WTC11 (cell line): Measurements from ENCODE around the gene KPNB1. TPM values are rescaled to one million over a fixed set of nuclear protein-coding genes. Genes with fewer than 3 reads are reported as not detected.
A peak's percentile ranks its signal among the peaks of the same experiment; 100 is the strongest.

ENCODE experiments used
- ATAC-seq: fragments of 200-7000 bp; cut with Tn5 transposase; 2 replicates; pipeline ENCODE4 v1.10.0; 2021; ENCODE audit warnings: mild to moderate bottlenecking, moderate library complexity
- Bru-seq: library from RNA; stranded (reverse); fragments of 400-500 nt; gene quantifications from one replicate; lab custom pipeline; 2021; lab: Mats Ljungman, UMichigan
- CTCF ChIA-PET: fragments of 300-600 bp; sonication (Branson Sonifier 250); formaldehyde crosslinking; loops from one replicate; lab custom pipeline; 2021; ENCODE audit warnings: antibody characterized with exemption; lab: Charles Lee
- POLR2A ChIA-PET: fragments of 350-600 bp; sonication (Branson Sonifier 250); formaldehyde crosslinking; loops from one replicate; lab custom pipeline; 2021; ENCODE audit warnings: antibody characterized with exemption; lab: Charles Lee
- DNase-seq: peaks from one replicate; pipeline ENCODE4 v3.0.0; 2021; ENCODE audit warnings: low spot score
- H3K27ac Mint-ChIP-seq: 2 replicates; pipeline ENCODE4 v1.8.0; 2021; ENCODE audit warnings: mixed read lengths
- H3K27me3 Mint-ChIP-seq: 2 replicates; pipeline ENCODE4 v1.8.0; 2021; ENCODE audit warnings: low read depth, mild to moderate bottlenecking, moderate library complexity, mixed read lengths
- H3K36me3 Mint-ChIP-seq: 2 replicates; pipeline ENCODE4 v1.8.0; 2021; ENCODE audit warnings: mixed read lengths
- H3K4me1 Mint-ChIP-seq: 2 replicates; pipeline ENCODE4 v1.8.0; 2022; ENCODE audit warnings: mixed read lengths
- H3K4me3 Mint-ChIP-seq: 2 replicates; pipeline ENCODE4 v1.8.0; 2021; ENCODE audit warnings: mild to moderate bottlenecking, moderate library complexity, mixed read lengths
- H3K9me3 Mint-ChIP-seq: 2 replicates; pipeline ENCODE4 v1.8.0; 2021; ENCODE audit warnings: mixed read lengths
- ATF1 ChIP-seq: sonication (generic); formaldehyde crosslinking; IDR thresholded peaks from 2 replicates; pipeline ENCODE4 v1.8.1; 2023; ENCODE audit warnings: mild to moderate bottlenecking, moderate library complexity, missing genetic modification reagents
- CREM ChIP-seq: sonication (generic); formaldehyde crosslinking; IDR thresholded peaks from 2 replicates; pipeline ENCODE4 v1.8.1; 2022; ENCODE audit warnings: mild to moderate bottlenecking, missing genetic modification reagents, moderate library complexity
- EMX1 ChIP-seq: fragments of 250-450 bp; sonication (Bioruptor Pico); IDR thresholded peaks from 2 replicates; pipeline ENCODE4 v1.8.0; 2021; ENCODE audit warnings: mild to moderate bottlenecking
- IRF2 ChIP-seq: sonication (generic); formaldehyde crosslinking; IDR thresholded peaks from 2 replicates; pipeline ENCODE4 v1.8.0; 2022; ENCODE audit warnings: low read depth, missing genetic modification reagents, borderline replicate concordance
- JUN ChIP-seq: sonication (generic); formaldehyde crosslinking; IDR thresholded peaks from 2 replicates; pipeline ENCODE4 v1.8.0; 2023; ENCODE audit warnings: mild to moderate bottlenecking, missing genetic modification reagents
- KAT7 ChIP-seq: sonication (generic); formaldehyde crosslinking; IDR thresholded peaks from 2 replicates; pipeline ENCODE4 v1.8.1; 2023; ENCODE audit warnings: missing genetic modification reagents, mild to moderate bottlenecking, borderline replicate concordance
- NR3C1 ChIP-seq: sonication (generic); formaldehyde crosslinking; conservative IDR thresholded peaks from 2 replicates; pipeline ENCODE4 v1.8.1; 2023; ENCODE audit warnings: low read depth, mild to moderate bottlenecking, missing genetic modification reagents
- OVOL2 ChIP-seq: fragments of 250-450 bp; sonication (Bioruptor Pico); IDR thresholded peaks from 2 replicates; pipeline ENCODE4 v1.9.0; 2021; ENCODE audit warnings: mild to moderate bottlenecking, borderline replicate concordance
- RELA ChIP-seq: sonication (generic); formaldehyde crosslinking; IDR thresholded peaks from 2 replicates; pipeline ENCODE4 v1.8.1; 2022; ENCODE audit warnings: missing genetic modification reagents, mild to moderate bottlenecking, borderline replicate concordance
- SMAD3 ChIP-seq: sonication (generic); formaldehyde crosslinking; IDR thresholded peaks from 2 replicates; pipeline ENCODE4 v1.8.0; 2022; ENCODE audit warnings: missing genetic modification reagents, mild to moderate bottlenecking, borderline replicate concordance
- TEAD4 ChIP-seq: sonication (generic); formaldehyde crosslinking; IDR thresholded peaks from 2 replicates; pipeline ENCODE4 v1.8.0; 2022; ENCODE audit warnings: mild to moderate bottlenecking, missing genetic modification reagents
- ZNF121 ChIP-seq: sonication (generic); formaldehyde crosslinking; IDR thresholded peaks from 2 replicates; pipeline ENCODE4 v1.8.0; 2023; ENCODE audit warnings: missing genetic modification reagents
- ZNF232 ChIP-seq: sonication (generic); formaldehyde crosslinking; IDR thresholded peaks from 2 replicates; pipeline ENCODE4 v1.8.0; 2022; ENCODE audit warnings: mild to moderate bottlenecking, missing genetic modification reagents
- ZNF317 ChIP-seq: sonication (generic); formaldehyde crosslinking; IDR thresholded peaks from 2 replicates; pipeline ENCODE4 v1.8.1; 2023; ENCODE audit warnings: low read depth, mild to moderate bottlenecking, moderate library complexity, missing genetic modification reagents, borderline replicate concordance
- ZNF416 ChIP-seq: fragments of 250-450 bp; sonication (Bioruptor Pico); IDR thresholded peaks from 2 replicates; pipeline ENCODE4 v1.9.0; 2021; ENCODE audit warnings: mild to moderate bottlenecking, inconsistent platforms
- ZNF671 ChIP-seq: fragments of 250-450 bp; sonication (Bioruptor Pico); IDR thresholded peaks from 2 replicates; pipeline ENCODE4 v1.8.0; 2021; ENCODE audit warnings: mild to moderate bottlenecking
- long read RNA-seq, 3 experiments: library from RNA in 1 of 3; library from capped mRNA in 1 of 3; library from polyadenylated mRNA in 1 of 3; unstranded in 2 of 3; stranded (forward) in 1 of 3; transcript quantifications; one replicate each; pipeline ENCODE4 v2.0.0, GENCODE V29; 2021
- total RNA-seq: library from RNA; stranded (reverse); gene quantifications from 3 replicates; pipeline ENCODE4 v1.2.3, GENCODE V29; 2021
- TF ChIP-seq, protein P1 (sequence below): sonication (generic); formaldehyde crosslinking; IDR thresholded peaks from 2 replicates; pipeline ENCODE4 v1.8.0; 2022; ENCODE audit warnings: mild to moderate bottlenecking, missing genetic modification reagents
- TF ChIP-seq, protein P2 (sequence below): sonication (generic); formaldehyde crosslinking; IDR thresholded peaks from 2 replicates; pipeline ENCODE4 v1.8.1; 2023; ENCODE audit warnings: mild to moderate bottlenecking, missing genetic modification reagents, moderate library complexity
- TF ChIP-seq, protein P3 (sequence below): fragments of 250-450 bp; sonication (Bioruptor Pico); IDR thresholded peaks from 2 replicates; pipeline ENCODE4 v1.9.0; 2021; ENCODE audit warnings: mild to moderate bottlenecking
- TF ChIP-seq, protein P4 (sequence below): fragments of 250-450 bp; sonication (Bioruptor Pico); conservative IDR thresholded peaks from 2 replicates; pipeline ENCODE4 v1.9.0; 2021; ENCODE audit warnings: mild to moderate bottlenecking
- TF ChIP-seq, protein P5 (sequence below): sonication (generic); formaldehyde crosslinking; IDR thresholded peaks from 2 replicates; pipeline ENCODE4 v1.8.0; 2023; ENCODE audit warnings: missing genetic modification reagents
- TF ChIP-seq, protein P6 (sequence below): fragments of 250-450 bp; sonication (Bioruptor Pico); IDR thresholded peaks from 2 replicates; pipeline ENCODE4 v1.9.0; 2021; ENCODE audit warnings: mild to moderate bottlenecking, borderline replicate concordance

The KPNB1 gene
- 437 to 506 TPM (median 452 TPM) in 3 replicates for total RNA-seq
- Bru-seq, nascent RNA = percentile 95 among the genes with signal in this experiment
- long read RNA-seq, experiment 1, full-length matches to known transcripts = 847 of 1,233 reads
- long read RNA-seq, experiment 1, partial matches to known transcripts = 272 of 1,233 reads
- long read RNA-seq, experiment 1, other reads (novel, unspliced or antisense) = 114 of 1,233 reads
- long read RNA-seq, experiment 2, full-length matches to known transcripts = 95 of 348 reads
- long read RNA-seq, experiment 2, partial matches to known transcripts = 185 of 348 reads
- long read RNA-seq, experiment 2, other reads (novel, unspliced or antisense) = 68 of 348 reads
- long read RNA-seq, experiment 3, full-length matches to known transcripts = 243 of 274 reads
- long read RNA-seq, experiment 3, partial matches to known transcripts = 16 of 274 reads
- long read RNA-seq, experiment 3, other reads (novel, unspliced or antisense) = 15 of 274 reads

DNA sequence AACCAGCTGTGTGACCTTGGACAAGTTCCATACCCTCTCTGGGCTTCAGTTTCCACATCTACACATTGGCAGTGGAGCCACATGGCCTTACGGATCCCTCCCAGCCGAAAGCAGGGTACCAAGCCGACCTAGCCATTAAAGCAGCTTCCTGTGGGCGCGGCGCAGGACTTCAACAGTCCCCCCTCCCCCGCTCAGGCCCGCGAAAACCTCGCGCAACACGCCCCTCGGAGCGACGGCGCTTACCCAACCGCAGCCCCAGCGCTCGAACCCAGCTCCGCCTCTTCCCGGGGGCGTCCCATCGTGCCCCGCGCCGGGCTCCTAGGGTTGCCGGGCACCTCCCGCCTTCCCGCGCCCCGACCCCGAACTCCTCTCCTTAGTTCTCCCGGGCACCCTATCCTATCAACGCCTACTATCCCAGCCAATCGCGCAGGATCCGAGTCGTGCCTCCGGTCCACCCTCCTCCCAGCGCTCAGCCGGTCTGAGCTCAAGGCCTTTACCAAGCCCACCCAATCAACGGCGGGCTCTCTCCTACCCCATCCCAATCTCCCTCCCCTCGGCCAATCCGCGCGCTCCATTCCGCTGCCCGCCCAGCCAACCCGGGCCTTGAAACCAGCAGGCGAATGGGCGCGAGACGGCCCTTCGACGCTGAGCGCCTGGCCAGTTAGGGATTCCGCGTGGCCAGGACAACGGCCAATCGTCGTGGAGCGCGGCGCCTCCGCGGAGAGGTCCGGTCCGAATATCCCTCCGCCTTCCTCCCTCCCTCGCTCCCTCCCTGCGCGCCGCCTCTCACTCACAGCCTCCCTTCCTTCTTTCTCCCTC is at the start of gene KPNB1:
TSS of gene KPNB1 (plus strand) at position 767 of the 819 bp plus-strand sequence. CDS start 326 bp downstream, outside the sequence.
- H3K27me3 Mint-ChIP-seq = no peaks in the 10 kb centered on the region; the same call in 1 of the 2 replicates
- DNase-seq = peak; percentile 99
- CTCF ChIA-PET = interaction anchor here (0.7 to 1.8 kb wide), 13 partner anchors 13 to 374 kb away, joined by 3 to 18 read pairs (median 4); partner anchors contain the start of genes TBKBP1 and TBX21
- POLR2A ChIA-PET = interaction anchor here (0.6 to 2.4 kb wide), 15 partner anchors 9 to 326 kb away, joined by 3 to 15 read pairs (median 4); partner anchors contain the start of genes EFCAB13, SCRN2, TBKBP1 and TBX21
- H3K4me1 Mint-ChIP-seq = peaks cover 28% of the 10 kb centered on the region
- ATAC-seq = peak; percentile 91
- peaks cover 31% of the 10 kb centered on the region for H3K36me3 Mint-ChIP-seq
- peak within 1 kb of the TSS; percentile 91 for H3K4me3 Mint-ChIP-seq
- peak within 1 kb of the TSS; percentile 100 for H3K27ac Mint-ChIP-seq
- H3K9me3 Mint-ChIP-seq = no peaks in the 10 kb centered on the region
- TF ChIP-seq, protein P1, sequence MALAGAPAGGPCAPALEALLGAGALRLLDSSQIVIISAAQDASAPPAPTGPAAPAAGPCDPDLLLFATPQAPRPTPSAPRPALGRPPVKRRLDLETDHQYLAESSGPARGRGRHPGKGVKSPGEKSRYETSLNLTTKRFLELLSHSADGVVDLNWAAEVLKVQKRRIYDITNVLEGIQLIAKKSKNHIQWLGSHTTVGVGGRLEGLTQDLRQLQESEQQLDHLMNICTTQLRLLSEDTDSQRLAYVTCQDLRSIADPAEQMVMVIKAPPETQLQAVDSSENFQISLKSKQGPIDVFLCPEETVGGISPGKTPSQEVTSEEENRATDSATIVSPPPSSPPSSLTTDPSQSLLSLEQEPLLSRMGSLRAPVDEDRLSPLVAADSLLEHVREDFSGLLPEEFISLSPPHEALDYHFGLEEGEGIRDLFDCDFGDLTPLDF (CRISPR knock-in tag) = no peak; the same call in 1 of the 2 replicates
- no peak for TF ChIP-seq ATF1 (CRISPR knock-in tag)
- TF ChIP-seq JUN (CRISPR knock-in tag) = peak; percentile 89; the same call in 1 of the 2 replicates
- TF ChIP-seq, protein P2, sequence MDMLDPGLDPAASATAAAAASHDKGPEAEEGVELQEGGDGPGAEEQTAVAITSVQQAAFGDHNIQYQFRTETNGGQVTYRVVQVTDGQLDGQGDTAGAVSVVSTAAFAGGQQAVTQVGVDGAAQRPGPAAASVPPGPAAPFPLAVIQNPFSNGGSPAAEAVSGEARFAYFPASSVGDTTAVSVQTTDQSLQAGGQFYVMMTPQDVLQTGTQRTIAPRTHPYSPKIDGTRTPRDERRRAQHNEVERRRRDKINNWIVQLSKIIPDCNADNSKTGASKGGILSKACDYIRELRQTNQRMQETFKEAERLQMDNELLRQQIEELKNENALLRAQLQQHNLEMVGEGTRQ (CRISPR knock-in tag) = peak; percentile 76
- no peak for TF ChIP-seq ZNF416 (CRISPR knock-in tag)
- TF ChIP-seq, protein P3, sequence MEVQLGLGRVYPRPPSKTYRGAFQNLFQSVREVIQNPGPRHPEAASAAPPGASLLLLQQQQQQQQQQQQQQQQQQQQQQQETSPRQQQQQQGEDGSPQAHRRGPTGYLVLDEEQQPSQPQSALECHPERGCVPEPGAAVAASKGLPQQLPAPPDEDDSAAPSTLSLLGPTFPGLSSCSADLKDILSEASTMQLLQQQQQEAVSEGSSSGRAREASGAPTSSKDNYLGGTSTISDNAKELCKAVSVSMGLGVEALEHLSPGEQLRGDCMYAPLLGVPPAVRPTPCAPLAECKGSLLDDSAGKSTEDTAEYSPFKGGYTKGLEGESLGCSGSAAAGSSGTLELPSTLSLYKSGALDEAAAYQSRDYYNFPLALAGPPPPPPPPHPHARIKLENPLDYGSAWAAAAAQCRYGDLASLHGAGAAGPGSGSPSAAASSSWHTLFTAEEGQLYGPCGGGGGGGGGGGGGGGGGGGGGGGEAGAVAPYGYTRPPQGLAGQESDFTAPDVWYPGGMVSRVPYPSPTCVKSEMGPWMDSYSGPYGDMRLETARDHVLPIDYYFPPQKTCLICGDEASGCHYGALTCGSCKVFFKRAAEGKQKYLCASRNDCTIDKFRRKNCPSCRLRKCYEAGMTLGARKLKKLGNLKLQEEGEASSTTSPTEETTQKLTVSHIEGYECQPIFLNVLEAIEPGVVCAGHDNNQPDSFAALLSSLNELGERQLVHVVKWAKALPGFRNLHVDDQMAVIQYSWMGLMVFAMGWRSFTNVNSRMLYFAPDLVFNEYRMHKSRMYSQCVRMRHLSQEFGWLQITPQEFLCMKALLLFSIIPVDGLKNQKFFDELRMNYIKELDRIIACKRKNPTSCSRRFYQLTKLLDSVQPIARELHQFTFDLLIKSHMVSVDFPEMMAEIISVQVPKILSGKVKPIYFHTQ (CRISPR knock-in tag) = no peak
- peak; percentile 39; the same call in 1 of the 2 replicates for TF ChIP-seq RELA
- peak; percentile 95; the same call in 1 of the 2 replicates for TF ChIP-seq ZNF232 (CRISPR knock-in tag)
- no peak for TF ChIP-seq IRF2 (CRISPR knock-in tag)
- no peak for TF ChIP-seq ZNF317 (CRISPR knock-in tag)
- TF ChIP-seq, protein P4, sequence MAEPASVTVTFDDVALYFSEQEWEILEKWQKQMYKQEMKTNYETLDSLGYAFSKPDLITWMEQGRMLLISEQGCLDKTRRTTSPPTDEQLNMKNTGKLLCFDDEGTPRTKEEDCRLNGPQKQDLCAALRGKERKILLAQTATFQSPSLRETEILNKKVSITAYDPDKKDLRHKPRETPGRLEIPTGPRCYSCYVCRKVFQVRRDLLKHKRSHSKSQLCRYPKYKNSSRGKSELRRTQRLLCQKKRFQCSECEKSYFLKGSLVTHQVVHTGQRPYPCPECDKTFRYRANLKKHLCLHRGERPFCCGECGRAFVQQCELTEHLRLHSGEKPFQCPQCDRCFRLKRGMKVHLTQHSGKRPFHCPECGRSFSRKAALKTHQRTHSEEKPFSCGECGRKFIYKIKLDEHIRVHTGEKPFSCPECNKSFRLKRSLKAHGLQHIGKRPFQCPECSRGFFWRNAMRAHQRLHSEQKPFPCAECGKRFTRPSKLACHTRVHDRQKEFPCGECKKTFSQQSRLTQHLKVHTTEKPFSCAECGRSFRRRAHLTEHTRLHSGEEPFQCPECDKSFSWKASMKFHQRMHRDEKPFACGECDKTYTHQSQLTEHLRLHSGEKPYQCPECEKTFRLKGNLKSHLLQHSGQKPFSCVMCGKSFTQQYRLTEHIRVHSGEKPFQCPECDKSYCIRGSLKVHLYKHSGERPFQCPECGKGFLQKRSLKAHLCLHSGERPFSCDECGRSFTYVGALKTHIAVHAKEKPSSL (CRISPR knock-in tag) = no peak
- TF ChIP-seq KAT7 (CRISPR knock-in tag) = peak; percentile 6
- no peak for TF ChIP-seq EMX1 (CRISPR knock-in tag)
- TF ChIP-seq CREM (CRISPR knock-in tag) = peak; percentile 74
- TF ChIP-seq, protein P5, sequence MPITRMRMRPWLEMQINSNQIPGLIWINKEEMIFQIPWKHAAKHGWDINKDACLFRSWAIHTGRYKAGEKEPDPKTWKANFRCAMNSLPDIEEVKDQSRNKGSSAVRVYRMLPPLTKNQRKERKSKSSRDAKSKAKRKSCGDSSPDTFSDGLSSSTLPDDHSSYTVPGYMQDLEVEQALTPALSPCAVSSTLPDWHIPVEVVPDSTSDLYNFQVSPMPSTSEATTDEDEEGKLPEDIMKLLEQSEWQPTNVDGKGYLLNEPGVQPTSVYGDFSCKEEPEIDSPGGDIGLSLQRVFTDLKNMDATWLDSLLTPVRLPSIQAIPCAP (CRISPR knock-in tag) = peak; percentile 54; the same call in 1 of the 2 replicates
- no peak; the same call in 1 of the 2 replicates for TF ChIP-seq ZNF121
- TF ChIP-seq TEAD4 (CRISPR knock-in tag) = 0 out of 2 replicates have a peak, but pooled peaks have one; percentile 79
- no peak for TF ChIP-seq OVOL2 (CRISPR knock-in tag)
- no peak for TF ChIP-seq ZNF671
- TF ChIP-seq NR3C1 (CRISPR knock-in tag) = no peak
- TF ChIP-seq, protein P6, sequence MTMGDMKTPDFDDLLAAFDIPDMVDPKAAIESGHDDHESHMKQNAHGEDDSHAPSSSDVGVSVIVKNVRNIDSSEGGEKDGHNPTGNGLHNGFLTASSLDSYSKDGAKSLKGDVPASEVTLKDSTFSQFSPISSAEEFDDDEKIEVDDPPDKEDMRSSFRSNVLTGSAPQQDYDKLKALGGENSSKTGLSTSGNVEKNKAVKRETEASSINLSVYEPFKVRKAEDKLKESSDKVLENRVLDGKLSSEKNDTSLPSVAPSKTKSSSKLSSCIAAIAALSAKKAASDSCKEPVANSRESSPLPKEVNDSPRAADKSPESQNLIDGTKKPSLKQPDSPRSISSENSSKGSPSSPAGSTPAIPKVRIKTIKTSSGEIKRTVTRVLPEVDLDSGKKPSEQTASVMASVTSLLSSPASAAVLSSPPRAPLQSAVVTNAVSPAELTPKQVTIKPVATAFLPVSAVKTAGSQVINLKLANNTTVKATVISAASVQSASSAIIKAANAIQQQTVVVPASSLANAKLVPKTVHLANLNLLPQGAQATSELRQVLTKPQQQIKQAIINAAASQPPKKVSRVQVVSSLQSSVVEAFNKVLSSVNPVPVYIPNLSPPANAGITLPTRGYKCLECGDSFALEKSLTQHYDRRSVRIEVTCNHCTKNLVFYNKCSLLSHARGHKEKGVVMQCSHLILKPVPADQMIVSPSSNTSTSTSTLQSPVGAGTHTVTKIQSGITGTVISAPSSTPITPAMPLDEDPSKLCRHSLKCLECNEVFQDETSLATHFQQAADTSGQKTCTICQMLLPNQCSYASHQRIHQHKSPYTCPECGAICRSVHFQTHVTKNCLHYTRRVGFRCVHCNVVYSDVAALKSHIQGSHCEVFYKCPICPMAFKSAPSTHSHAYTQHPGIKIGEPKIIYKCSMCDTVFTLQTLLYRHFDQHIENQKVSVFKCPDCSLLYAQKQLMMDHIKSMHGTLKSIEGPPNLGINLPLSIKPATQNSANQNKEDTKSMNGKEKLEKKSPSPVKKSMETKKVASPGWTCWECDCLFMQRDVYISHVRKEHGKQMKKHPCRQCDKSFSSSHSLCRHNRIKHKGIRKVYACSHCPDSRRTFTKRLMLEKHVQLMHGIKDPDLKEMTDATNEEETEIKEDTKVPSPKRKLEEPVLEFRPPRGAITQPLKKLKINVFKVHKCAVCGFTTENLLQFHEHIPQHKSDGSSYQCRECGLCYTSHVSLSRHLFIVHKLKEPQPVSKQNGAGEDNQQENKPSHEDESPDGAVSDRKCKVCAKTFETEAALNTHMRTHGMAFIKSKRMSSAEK = peak; percentile 53; the same call in 1 of the 2 replicates
- peak; percentile 80; the same call in 1 of the 2 replicates for TF ChIP-seq SMAD3
